NCI-H526 treated with DMSO at 0.1 percent for 48 hours (cell line): Measurements from ENCODE around the gene ZNF92.
"Not testable (repeated sequence)": the region's sequence is repeated elsewhere in the genome, so short reads cannot be mapped to it uniquely, and the experiment has no call there.

ENCODE experiments used
- DNase-seq: peaks from one replicate; lab custom pipeline; 2025; lab: John Stamatoyannopoulos, UW

The ZNF92 gene

GRCh38 chr7:65429642-65430343 is 56.1 kb downstream of the ZNF92 start:
- no peak for DNase-seq

GRCh38 chr7:65430344-65431186 is 56.9 kb downstream of the ZNF92 start:
- no peak for DNase-seq

GRCh38 chr7:65434307-65434706 is 60.7 kb downstream of the ZNF92 start:
- no peak for DNase-seq

- no peak for DNase-seq
These were observed 62.5 kb downstream of the ZNF92 start for GRCh38 chr7:65436163-65436562.

- no peak for DNase-seq
These were observed 64.9 kb downstream of the ZNF92 start for GRCh38 chr7:65438598-65438997.

- DNase-seq = no peak
These were observed 67.4 kb downstream of the ZNF92 start for GRCh38 chr7:65441010-65441409.

GRCh38 chr7:65444205-65444842 is 70.7 kb downstream of the ZNF92 start:
- no peak for DNase-seq

GRCh38 chr7:65444899-65445823 is 71.5 kb downstream of the ZNF92 start:
- no peak for DNase-seq

- not testable (repeated sequence) for DNase-seq
These were observed 73.4 kb downstream of the ZNF92 start for GRCh38 chr7:65447041-65447440.

- no peak for DNase-seq
These were observed 75.3 kb downstream of the ZNF92 start for GRCh38 chr7:65448816-65449504.

GRCh38 chr7:65449505-65449852 is 75.8 kb downstream of the ZNF92 start:
- no peak for DNase-seq
